NCI-H345 (cell line): Measurements from ENCODE around the gene GHR.
"Not testable (repeated sequence)": the region's sequence is repeated elsewhere in the genome, so short reads cannot be mapped to it uniquely, and the experiment has no call there.

Experiments used
- DNase-seq: peaks from one replicate; lab custom pipeline; 2025; lab: John Stamatoyannopoulos, UW

GHR gene

GRCh38 chr5:42569953-42570548, 146.8 kb downstream of the GHR start:
- DNase-seq, result no peak

- DNase-seq, result no peak
Observed at GRCh38 chr5:42570966-42571960, 148.0 kb downstream of the GHR start.

GRCh38 chr5:42572313-42572712, 149.1 kb downstream of the GHR start:
- no peak for DNase-seq

GRCh38 chr5:42573386-42573785, 150.1 kb downstream of the GHR start:
- no peak for DNase-seq

GRCh38 chr5:42575914-42576313, 152.7 kb downstream of the GHR start:
- DNase-seq, result not testable (repeated sequence)

GRCh38 chr5:42578901-42579300, 155.7 kb downstream of the GHR start:
- not testable (repeated sequence) for DNase-seq

GRCh38 chr5:42579320-42579719, 156.1 kb downstream of the GHR start:
- no peak for DNase-seq

- no peak for DNase-seq
Observed at GRCh38 chr5:42581845-42582244, 158.6 kb downstream of the GHR start.

- no peak for DNase-seq
Observed at GRCh38 chr5:42582723-42583122, 159.5 kb downstream of the GHR start.

GRCh38 chr5:42583322-42583721, 160.1 kb downstream of the GHR start:
- DNase-seq, result peak; percentile 3

GRCh38 chr5:42586625-42587024, 163.4 kb downstream of the GHR start:
- no peak for DNase-seq

- no peak for DNase-seq
Observed at GRCh38 chr5:42587096-42587723, 164.0 kb downstream of the GHR start.

- no peak for DNase-seq
Observed at GRCh38 chr5:42590566-42590965, 167.3 kb downstream of the GHR start.

GRCh38 chr5:42591015-42591414, 167.8 kb downstream of the GHR start:
- no peak for DNase-seq

- no peak for DNase-seq
Observed at GRCh38 chr5:42592401-42593140, 169.3 kb downstream of the GHR start.

- no peak for DNase-seq
Observed at GRCh38 chr5:42593591-42593990, 170.4 kb downstream of the GHR start.

GRCh38 chr5:42595597-42595996, 172.4 kb downstream of the GHR start:
- DNase-seq, result no peak

GRCh38 chr5:42596817-42597216, 173.6 kb downstream of the GHR start:
- DNase-seq, result no peak

- DNase-seq, result no peak
Observed at GRCh38 chr5:42597318-42597937, 174.2 kb downstream of the GHR start.

- DNase-seq, result no peak
Observed at GRCh38 chr5:42598311-42598710, 175.1 kb downstream of the GHR start.

- no peak for DNase-seq
Observed at GRCh38 chr5:42599106-42599505, 175.9 kb downstream of the GHR start.

- no peak for DNase-seq
Observed at GRCh38 chr5:42600441-42600840, 177.2 kb downstream of the GHR start.
